ENCODE measurements around the gene COL11A2. TPM values are rescaled to one million over a fixed set of nuclear protein-coding genes. Genes with fewer than 3 reads are reported as not detected.
A peak's percentile ranks its signal among the peaks of the same experiment; 100 is the strongest.

Gene COL11A2
- total and polyA plus RNA-seq, 12 donors = 0.05 to 7.2 (median 0.44) TPM

GRCh38 chr6:33166363-33166762 is 25.9 kb downstream of the COL11A2 start:
- Histone ChIP-seq H3K27me3 (no peaks in the 10 kb centered on the region), H3K9me3 (replicated peaks in 1 of 3) (no peaks in the 10 kb centered on the region), H3K27ac (no peak overlapping the region), H3K36me3 (replicated peaks in 1 of 2) (no peaks in the 10 kb centered on the region), H3K4me3 (no peak overlapping the region), H3K4me1 (replicated peaks in 1 of 2) (peaks cover 0 to 5% of the 10 kb centered on the region in 2 donors)
- TF ChIP-seq POLR2A (IDR thresholded peaks at IDR 0.05) = no peak
- TF ChIP-seq, protein P1, sequence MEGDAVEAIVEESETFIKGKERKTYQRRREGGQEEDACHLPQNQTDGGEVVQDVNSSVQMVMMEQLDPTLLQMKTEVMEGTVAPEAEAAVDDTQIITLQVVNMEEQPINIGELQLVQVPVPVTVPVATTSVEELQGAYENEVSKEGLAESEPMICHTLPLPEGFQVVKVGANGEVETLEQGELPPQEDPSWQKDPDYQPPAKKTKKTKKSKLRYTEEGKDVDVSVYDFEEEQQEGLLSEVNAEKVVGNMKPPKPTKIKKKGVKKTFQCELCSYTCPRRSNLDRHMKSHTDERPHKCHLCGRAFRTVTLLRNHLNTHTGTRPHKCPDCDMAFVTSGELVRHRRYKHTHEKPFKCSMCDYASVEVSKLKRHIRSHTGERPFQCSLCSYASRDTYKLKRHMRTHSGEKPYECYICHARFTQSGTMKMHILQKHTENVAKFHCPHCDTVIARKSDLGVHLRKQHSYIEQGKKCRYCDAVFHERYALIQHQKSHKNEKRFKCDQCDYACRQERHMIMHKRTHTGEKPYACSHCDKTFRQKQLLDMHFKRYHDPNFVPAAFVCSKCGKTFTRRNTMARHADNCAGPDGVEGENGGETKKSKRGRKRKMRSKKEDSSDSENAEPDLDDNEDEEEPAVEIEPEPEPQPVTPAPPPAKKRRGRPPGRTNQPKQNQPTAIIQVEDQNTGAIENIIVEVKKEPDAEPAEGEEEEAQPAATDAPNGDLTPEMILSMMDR (IDR thresholded peaks at IDR 0.05) = no peak
- no peak for DNase-seq
- intact Hi-C loops (cut with DNase I) = no loop called here
- 74 to 88% (median 86%) methylated on average over 6 of the region's 6 CpGs for whole genome bisulfite sequencing, 4 donors

DNA sequence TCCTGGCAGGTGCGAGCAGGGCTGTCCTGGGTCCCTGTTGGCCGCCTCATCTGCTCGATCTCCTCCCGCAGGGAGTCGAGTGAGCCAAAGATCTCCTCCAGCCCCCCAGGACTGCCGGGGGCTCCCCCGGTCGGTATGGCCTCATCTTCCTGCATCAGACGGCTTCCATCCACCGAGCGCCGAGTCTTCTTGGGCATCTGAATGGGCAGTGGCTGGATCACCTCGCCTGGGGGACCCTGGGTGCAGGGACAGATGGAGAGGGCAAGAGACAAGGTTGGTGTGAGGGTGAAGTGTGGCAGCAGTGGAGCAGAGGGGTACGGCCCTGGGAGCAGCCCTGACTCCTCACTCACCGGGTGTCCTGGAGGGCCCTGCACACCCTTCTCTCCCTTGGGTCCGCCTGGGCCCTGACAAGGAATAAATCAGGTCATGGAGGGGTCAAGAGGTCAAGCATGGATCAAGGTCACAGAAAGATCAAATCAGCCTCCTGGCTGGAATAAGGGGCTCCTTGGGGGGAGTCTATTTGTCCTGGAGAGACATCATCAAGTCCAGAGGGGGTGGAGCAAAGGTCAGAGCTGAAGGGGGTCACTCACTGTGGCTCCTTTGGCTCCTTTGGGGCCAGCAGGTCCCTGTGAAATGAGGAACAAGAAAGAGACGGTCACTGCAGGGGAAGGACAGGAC is 26.5 kb downstream of the COL11A2 start:
- intact Hi-C loops (cut with DNase I) = no loop called here
- TF ChIP-seq, protein P1 (IDR thresholded peaks at IDR 0.05) = no peak
- no peak for TF ChIP-seq POLR2A (IDR thresholded peaks at IDR 0.05)
- whole genome bisulfite sequencing, 4 donors = 72 to 79% (median 77%) methylated on average over 9 to 17 of the region's 17 CpGs

GRCh38 chr6:33164665-33165373 is 27.4 kb downstream of the COL11A2 start:
- WGBS, 4 donors = 54 to 71% (median 64%) methylated on average over 14 of the region's 14 CpGs
- no peak overlapping the region for H3K27ac ChIP-seq
- H3K4me1 ChIP-seq (replicated peaks in 1 of 2) = peaks cover 0 to 5% of the 10 kb centered on the region in 2 donors
- TF ChIP-seq POLR2A (IDR thresholded peaks at IDR 0.05) = no peak
- TF ChIP-seq, protein P1 (IDR thresholded peaks at IDR 0.05) = no peak
- no peak for DNase-seq
- H3K4me3 ChIP-seq = no peak overlapping the region
- no peaks in the 10 kb centered on the region for H3K27me3 ChIP-seq
- intact Hi-C loops (cut with DNase I) = loop anchor here (5.0 kb wide), 2 partner anchors 32 to 82 kb away; no protein-coding TSS in a partner anchor
- no peaks in the 10 kb centered on the region for H3K36me3 ChIP-seq (replicated peaks in 1 of 2)
- no peaks in the 10 kb centered on the region for H3K9me3 ChIP-seq (replicated peaks in 1 of 3)

More for the DNA sequence above, 26.5 kb downstream of the COL11A2 start:
- H3K27me3 ChIP-seq = no peaks in the 10 kb centered on the region
- no peaks in the 10 kb centered on the region for H3K36me3 ChIP-seq (replicated peaks in 1 of 2)
- H3K27ac ChIP-seq = no peak overlapping the region
- H3K4me1 ChIP-seq (replicated peaks in 1 of 2) = peaks cover 0 to 5% of the 10 kb centered on the region in 2 donors
- H3K9me3 ChIP-seq (replicated peaks in 1 of 3) = no peaks in the 10 kb centered on the region
- H3K4me3 ChIP-seq = no peak overlapping the region
- DNase-seq = peak in 1 of 7 donors; percentile 13

DNA sequence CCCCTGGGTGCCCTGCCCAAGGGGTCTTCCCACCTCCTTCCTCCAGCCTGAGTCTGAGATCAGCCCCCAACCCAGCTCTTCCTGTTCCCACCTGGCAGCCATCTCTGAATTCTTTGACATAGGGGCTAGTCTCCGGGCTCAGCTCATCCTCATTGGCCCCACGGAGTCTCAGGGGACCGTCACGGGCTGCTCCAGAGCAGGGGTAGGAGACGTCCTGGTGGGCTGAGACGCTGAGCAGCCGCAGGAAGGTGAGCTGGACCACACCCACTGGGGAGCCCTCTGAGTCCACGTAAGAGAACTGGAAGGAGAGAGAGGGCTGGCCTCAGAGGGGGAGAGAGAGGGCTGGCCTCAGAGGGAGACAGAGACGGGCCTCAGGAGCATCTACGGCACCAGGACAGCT is 28.1 kb downstream of the COL11A2 start:
- Histone ChIP-seq H3K36me3 (replicated peaks in 1 of 2) (no peaks in the 10 kb centered on the region), H3K4me3 (no peak overlapping the region), H3K4me1 (replicated peaks in 1 of 2) (peaks cover 0 to 5% of the 10 kb centered on the region in 2 donors), H3K27me3 (no peaks in the 10 kb centered on the region), H3K9me3 (replicated peaks in 1 of 3) (no peaks in the 10 kb centered on the region), H3K27ac (no peak overlapping the region)
- intact Hi-C loops (cut with DNase I) = loop anchor here (5.0 kb wide), 2 partner anchors 33 to 83 kb away; no protein-coding TSS in a partner anchor
- DNase-seq = no peak
- WGBS, 4 donors = 57 to 66% (median 60%) methylated on average over 8 to 10 of the region's 10 CpGs
- no peak for TF ChIP-seq POLR2A (IDR thresholded peaks at IDR 0.05)
- TF ChIP-seq, protein P1 (IDR thresholded peaks at IDR 0.05) = no peak
